ENCODE results near the gene FUCA2. TPM values are rescaled to one million over a fixed set of nuclear protein-coding genes. Genes with fewer than 3 reads are reported as not detected.
"Not testable (repeated sequence)": the region's sequence is repeated elsewhere in the genome, so short reads cannot be mapped to it uniquely, and the experiment has no call there.

Gene FUCA2
- total RNA-seq, 1 experiment from 2014 or later = 95.8 TPM

GRCh38 chr6:143447865-143448264, 63.7 kb downstream of the FUCA2 start:
- DNase-seq (ENCODE audit: low read depth) = not testable (repeated sequence)

Other genes starting within 250 kb of the FUCA2 start
- gene ADAT2, start 61.0 kb downstream of the FUCA2 start, total RNA-seq (2014; rRNA removed) = 7.2 and 7.3 TPM in 2 replicates
- gene PEX3, start 60.9 kb downstream of the FUCA2 start, total RNA-seq (2014; rRNA removed) = 23.0 and 24.4 TPM in 2 replicates
- 32.3 and 35.0 TPM in 2 replicates for gene PHACTR2, start 166.2 kb upstream of the FUCA2 start, total RNA-seq (2014; rRNA removed)